SK-N-MC (cell line): ENCODE results near the gene SYK.

Experiments
- DNase-seq: peaks from one replicate; pipeline ENCODE4 v3.0.0-alpha.2; 2011; ENCODE audit warnings: low read depth, low spot score
- H3K27ac ChIP-seq: fragments of 200-600 bp; sonication (generic); 2 replicates; pipeline ENCODE4 v1.5.1; 2016; ENCODE audit warnings: mixed run types
- H3K36me3 ChIP-seq: fragments of 200-600 bp; sonication (generic); 2 replicates; pipeline ENCODE4 v1.6.1; 2017; ENCODE audit warnings: antibody characterized with exemption, low read length, mixed read lengths; ENCODE audit not compliant: insufficient read depth
- H3K4me3 ChIP-seq: fragments of 200-600 bp; sonication (generic); 2 replicates; pipeline ENCODE4 v1.5.1; 2016
- H3K9ac ChIP-seq: fragments of 200-600 bp; sonication (generic); 2 replicates; pipeline ENCODE4 v1.8.0; 2017; ENCODE audit warnings: mixed run types, mixed read lengths; ENCODE audit not compliant: insufficient read length
- H3K9me3 ChIP-seq: fragments of 200-600 bp; sonication (generic); 2 replicates; pipeline ENCODE4 v1.6.1; 2017; ENCODE audit warnings: low read depth, mild to moderate bottlenecking, antibody characterized with exemption, low read length, moderate library complexity, mixed read lengths
- EZH2 ChIP-seq: fragments of 200-600 bp; sonication (generic); IDR thresholded peaks from one replicate; pipeline ENCODE4 v1.6.1; 2017; ENCODE audit warnings: antibody characterized with exemption
- FOXP2 ChIP-seq: optimal IDR thresholded peaks from 2 replicates; pipeline ENCODE3; 2011; ENCODE audit warnings: mild to moderate bottlenecking, moderate library complexity; ENCODE audit not compliant: insufficient read depth; ENCODE audit errors: extremely low read length, control extremely low read depth
- POLR2AphosphoS5 ChIP-seq: IDR thresholded peaks from 2 replicates; pipeline ENCODE4 v1.6.1; 2012; ENCODE audit warnings: mild to moderate bottlenecking, low read depth, low read length, borderline replicate concordance

SYK gene

GRCh38 chr9:90803860-90804593, 2.4 kb downstream of the SYK start:
- no peak overlapping the region for H3K9ac ChIP-seq
- TF ChIP-seq EZH2 (no peak), FOXP2 (no peak), POLR2AphosphoS5 (no peak)
- H3K27ac ChIP-seq, result no peak overlapping the region

GRCh38 chr9:90805006-90805996, 3.7 kb downstream of the SYK start:
- DNase-seq, result no peak
- Histone ChIP-seq H3K9ac (no peak overlapping the region), H3K4me3 (no peak overlapping the region), H3K9me3 (no peaks in the 10 kb centered on the region), H3K27ac (no peak overlapping the region), H3K36me3 (no peaks in the 10 kb centered on the region)
- TF ChIP-seq FOXP2, result no peak
- no peak for TF ChIP-seq POLR2AphosphoS5
- TF ChIP-seq EZH2, result no peak

More at GRCh38 chr9:90803860-90804593, 2.4 kb downstream of the SYK start:
- no peaks in the 10 kb centered on the region for H3K36me3 ChIP-seq
- no peak for DNase-seq
- no peaks in the 10 kb centered on the region for H3K9me3 ChIP-seq
- no peak overlapping the region for H3K4me3 ChIP-seq

GRCh38 chr9:90807006-90807405, 5.4 kb downstream of the SYK start:
- DNase-seq, result no peak
- Histone ChIP-seq H3K4me3 (no peak overlapping the region), H3K27ac (no peak overlapping the region)

GRCh38 chr9:90808398-90808797, 6.8 kb downstream of the SYK start:
- no peak overlapping the region for H3K9ac ChIP-seq
- no peak overlapping the region for H3K4me3 ChIP-seq
- no peak for DNase-seq

More at GRCh38 chr9:90807006-90807405, 5.4 kb downstream of the SYK start:
- no peak for TF ChIP-seq FOXP2
- no peak for TF ChIP-seq POLR2AphosphoS5
- TF ChIP-seq EZH2, result no peak
- Histone ChIP-seq H3K36me3 (no peaks in the 10 kb centered on the region), H3K9ac (no peak overlapping the region), H3K9me3 (no peaks in the 10 kb centered on the region)

GRCh38 chr9:90808890-90809685, 7.5 kb downstream of the SYK start:
- H3K36me3 ChIP-seq, result no peaks in the 10 kb centered on the region
- no peak overlapping the region for H3K9ac ChIP-seq
- H3K4me3 ChIP-seq, result no peak overlapping the region
- H3K9me3 ChIP-seq, result no peaks in the 10 kb centered on the region
- H3K27ac ChIP-seq, result no peak overlapping the region
- TF ChIP-seq EZH2, result no peak
- no peak for TF ChIP-seq FOXP2
- TF ChIP-seq POLR2AphosphoS5, result no peak
- DNase-seq, result no peak

More at GRCh38 chr9:90808398-90808797, 6.8 kb downstream of the SYK start:
- TF ChIP-seq FOXP2, result no peak
- no peak for TF ChIP-seq EZH2
- no peak for TF ChIP-seq POLR2AphosphoS5
- H3K27ac ChIP-seq, result no peak overlapping the region
- no peaks in the 10 kb centered on the region for H3K36me3 ChIP-seq
- H3K9me3 ChIP-seq, result no peaks in the 10 kb centered on the region

GRCh38 chr9:90810691-90811090, 9.1 kb downstream of the SYK start:
- no peak for DNase-seq
- Histone ChIP-seq H3K9ac (no peak overlapping the region), H3K9me3 (no peaks in the 10 kb centered on the region), H3K4me3 (no peak overlapping the region), H3K36me3 (no peaks in the 10 kb centered on the region), H3K27ac (no peak overlapping the region)
- TF ChIP-seq POLR2AphosphoS5 (no peak), EZH2 (no peak), FOXP2 (no peak)

- Histone ChIP-seq H3K4me3 (no peak overlapping the region), H3K9ac (no peak overlapping the region), H3K36me3 (no peaks in the 10 kb centered on the region), H3K9me3 (peaks cover 3% of the 10 kb centered on the region; the same call in 1 of the 2 replicates), H3K27ac (no peak overlapping the region)
- no peak for DNase-seq
- TF ChIP-seq EZH2 (no peak), POLR2AphosphoS5 (no peak)
Observed at GRCh38 chr9:90813046-90813445, 11.4 kb downstream of the SYK start.

GRCh38 chr9:90813523-90813922, 11.9 kb downstream of the SYK start:
- no peak overlapping the region for H3K9ac ChIP-seq
- H3K36me3 ChIP-seq, result no peaks in the 10 kb centered on the region
- no peak overlapping the region for H3K4me3 ChIP-seq
- no peak for DNase-seq
- no peak overlapping the region for H3K27ac ChIP-seq
- TF ChIP-seq POLR2AphosphoS5 (no peak), FOXP2 (no peak), EZH2 (no peak)
- peaks cover 3% of the 10 kb centered on the region; the same call in 1 of the 2 replicates for H3K9me3 ChIP-seq
